Upper lobe of right lung (tissue), 1 donor: ENCODE data around the gene OPN3. TPM values are rescaled to one million over a fixed set of nuclear protein-coding genes. Genes with fewer than 3 reads are reported as not detected.
A peak's percentile ranks its signal among the peaks of the same experiment; 100 is the strongest.

Source experiments
- ATAC-seq: fragments of 200-7000 bp; cut with Tn5 transposase; one replicate; pipeline ENCODE4 v1.9.1; 2020; ENCODE audit warnings: mild to moderate bottlenecking, moderate library complexity
- DNase-seq: peaks from one replicate; pipeline ENCODE4 v3.0.0-alpha.2; 2020
- H3K27ac ChIP-seq: fragments of 200-600 bp; one replicate; pipeline ENCODE4 v1.8.0; 2022
- H3K27me3 ChIP-seq: fragments of 200-600 bp; one replicate; pipeline ENCODE4 v1.8.0; 2022; ENCODE audit warnings: mild to moderate bottlenecking
- H3K36me3 ChIP-seq: fragments of 200-600 bp; one replicate; pipeline ENCODE4 v1.8.0; 2022
- H3K4me1 ChIP-seq: fragments of 200-600 bp; one replicate; pipeline ENCODE4 v1.8.0; 2022
- H3K4me3 ChIP-seq: fragments of 200-600 bp; one replicate; pipeline ENCODE4 v1.8.0; 2022; ENCODE audit warnings: mild to moderate bottlenecking
- H3K9me3 ChIP-seq: fragments of 200-600 bp; one replicate; pipeline ENCODE4 v1.8.0; 2022
- intact Hi-C: fragments of 100-400 bp; cut with DNase I; formaldehyde crosslinking; loops from one replicate; pipeline ENCODE4 v1.11.0; 2022
- total RNA-seq: library from RNA; stranded (reverse); fragmentation: NEBNext Ultra II Directional; extraction: Animal tissue kit (Norgen Biotek cat#: 25700); gene quantifications from one replicate; pipeline ENCODE4 v1.2.1, GENCODE V29; 2021
- TF ChIP-seq, protein P1 (sequence below): fragments of 200-600 bp; IDR thresholded peaks from one replicate; pipeline ENCODE4 v1.8.0; 2022; ENCODE audit warnings: antibody characterized with exemption
- donor health status: DM: no; HTN: yes; CAD: no; lungs with severe emphysema.

Gene OPN3
- total RNA-seq, 1 donor from 2014 or later, result 40.8 TPM

GRCh38 chr1:241638909-241639622, 1.1 kb downstream of the OPN3 start:
- Histone ChIP-seq H3K9me3 (no peaks in the 10 kb centered on the region), H3K36me3 (peaks cover 3% of the 10 kb centered on the region), H3K27me3 (no peaks in the 10 kb centered on the region), H3K27ac (peak overlapping the region; percentile 87), H3K4me1 (peaks cover 16% of the 10 kb centered on the region), H3K4me3 (peak overlapping the region; percentile 82)
- TF ChIP-seq, protein P1, sequence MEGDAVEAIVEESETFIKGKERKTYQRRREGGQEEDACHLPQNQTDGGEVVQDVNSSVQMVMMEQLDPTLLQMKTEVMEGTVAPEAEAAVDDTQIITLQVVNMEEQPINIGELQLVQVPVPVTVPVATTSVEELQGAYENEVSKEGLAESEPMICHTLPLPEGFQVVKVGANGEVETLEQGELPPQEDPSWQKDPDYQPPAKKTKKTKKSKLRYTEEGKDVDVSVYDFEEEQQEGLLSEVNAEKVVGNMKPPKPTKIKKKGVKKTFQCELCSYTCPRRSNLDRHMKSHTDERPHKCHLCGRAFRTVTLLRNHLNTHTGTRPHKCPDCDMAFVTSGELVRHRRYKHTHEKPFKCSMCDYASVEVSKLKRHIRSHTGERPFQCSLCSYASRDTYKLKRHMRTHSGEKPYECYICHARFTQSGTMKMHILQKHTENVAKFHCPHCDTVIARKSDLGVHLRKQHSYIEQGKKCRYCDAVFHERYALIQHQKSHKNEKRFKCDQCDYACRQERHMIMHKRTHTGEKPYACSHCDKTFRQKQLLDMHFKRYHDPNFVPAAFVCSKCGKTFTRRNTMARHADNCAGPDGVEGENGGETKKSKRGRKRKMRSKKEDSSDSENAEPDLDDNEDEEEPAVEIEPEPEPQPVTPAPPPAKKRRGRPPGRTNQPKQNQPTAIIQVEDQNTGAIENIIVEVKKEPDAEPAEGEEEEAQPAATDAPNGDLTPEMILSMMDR, result no peak
- ATAC-seq (no peak), DNase-seq (no peak)
- intact Hi-C loops, result no loop called here

- Histone ChIP-seq H3K4me3 (peak overlapping the region; percentile 82), H3K9me3 (no peaks in the 10 kb centered on the region), H3K4me1 (peaks cover 16% of the 10 kb centered on the region), H3K36me3 (peaks cover 3% of the 10 kb centered on the region), H3K27ac (no peak overlapping the region), H3K27me3 (no peaks in the 10 kb centered on the region)
- TF ChIP-seq, protein P1, result no peak
- DNase-seq (no peak), ATAC-seq (no peak)
- intact Hi-C loops, result no loop called here
Observed at GRCh38 chr1:241638099-241638682, 2.0 kb downstream of the OPN3 start.

DNA sequence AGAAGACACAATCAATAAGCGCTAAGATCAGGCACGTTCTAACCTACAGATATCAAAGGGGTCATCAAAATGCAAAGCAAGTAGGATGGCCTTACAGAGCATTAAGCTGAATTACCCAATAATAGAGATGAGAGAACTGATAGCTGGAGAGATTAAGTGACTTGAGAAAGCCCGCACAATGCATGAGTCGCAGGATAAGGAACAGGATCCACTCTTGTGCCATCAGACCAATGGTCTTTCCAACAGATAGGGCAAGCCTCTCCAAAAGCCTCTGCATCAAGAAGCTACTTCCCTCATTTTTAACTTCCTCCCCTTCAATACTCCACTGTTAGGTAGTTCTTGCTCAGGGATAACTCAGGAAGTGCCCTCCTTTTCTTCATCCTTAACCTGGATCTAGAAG, 2.6 kb downstream of the OPN3 start:
- Histone ChIP-seq H3K4me3 (peak overlapping the region; percentile 82), H3K27me3 (no peaks in the 10 kb centered on the region), H3K4me1 (peaks cover 16% of the 10 kb centered on the region), H3K9me3 (no peaks in the 10 kb centered on the region), H3K36me3 (peaks cover 3% of the 10 kb centered on the region), H3K27ac (no peak overlapping the region)
- ATAC-seq (no peak), DNase-seq (no peak)
- intact Hi-C loops, result no loop called here
- TF ChIP-seq, protein P1, result no peak

DNA sequence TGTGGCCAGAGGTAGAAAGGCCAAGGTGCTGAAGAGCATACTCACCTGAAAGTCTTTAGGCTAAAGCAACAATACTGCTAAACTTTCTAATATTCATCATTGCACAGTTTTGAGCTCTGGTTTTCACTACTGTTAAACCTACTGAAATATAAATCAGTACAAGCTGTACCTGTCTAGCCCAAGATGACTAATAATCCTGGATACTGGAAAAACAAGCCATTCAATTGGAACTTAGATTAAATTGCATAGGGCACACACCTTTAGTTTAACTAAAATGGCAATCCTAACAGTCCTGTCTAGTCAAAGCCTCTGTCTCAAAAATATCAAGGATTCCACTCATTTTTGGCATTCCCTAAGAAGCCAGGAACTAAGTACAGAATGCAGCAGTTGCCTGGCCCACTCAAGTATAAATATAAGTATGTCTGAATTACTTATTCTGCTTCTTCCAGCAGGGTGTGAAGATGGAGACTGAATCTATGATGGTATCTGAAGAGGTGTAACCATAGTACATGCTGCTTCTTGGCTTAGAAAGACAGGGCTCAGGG, 3.1 kb downstream of the OPN3 start:
- Histone ChIP-seq H3K36me3 (peaks cover 3% of the 10 kb centered on the region), H3K27me3 (no peaks in the 10 kb centered on the region), H3K9me3 (no peaks in the 10 kb centered on the region), H3K4me1 (peaks cover 16% of the 10 kb centered on the region), H3K27ac (no peak overlapping the region), H3K4me3 (no peak overlapping the region)
- DNase-seq, result no peak
- TF ChIP-seq, protein P1, result no peak
- intact Hi-C loops, result no loop called here
- no peak for ATAC-seq

- DNase-seq, result no peak
- TF ChIP-seq, protein P1, result no peak
- intact Hi-C loops, result no loop called here
- Histone ChIP-seq H3K27ac (no peak overlapping the region), H3K27me3 (no peaks in the 10 kb centered on the region), H3K9me3 (no peaks in the 10 kb centered on the region), H3K36me3 (peaks cover 3% of the 10 kb centered on the region), H3K4me3 (no peak overlapping the region), H3K4me1 (peaks cover 16% of the 10 kb centered on the region)
- ATAC-seq, result no peak
Observed at GRCh38 chr1:241636291-241636690, 3.9 kb downstream of the OPN3 start.
